H1 (cell line): ENCODE results near the gene WSCD2. TPM values are rescaled to one million over a fixed set of nuclear protein-coding genes. Genes with fewer than 3 reads are reported as not detected.

ENCODE experiments used
- CBX8 ChIP-seq: fragments of 300-800, 300-1000 bp; sonication (generic); IDR thresholded peaks from 2 replicates; pipeline ENCODE4 v1.7.1; 2016; ENCODE audit warnings: low read depth, low read length, borderline replicate concordance
- E2F6 ChIP-seq: IDR thresholded peaks from 2 replicates; pipeline ENCODE4 v1.6.1; 2012; ENCODE audit warnings: inconsistent platforms
- FOSL1 ChIP-seq: IDR thresholded peaks from 2 replicates; pipeline ENCODE4 v1.6.1; 2011; ENCODE audit warnings: mild to moderate bottlenecking, low read depth, low read length, moderate library complexity; ENCODE audit not compliant: insufficient read depth
- MAX ChIP-seq: IDR thresholded peaks from 2 replicates; pipeline ENCODE4 v1.6.1; 2012; ENCODE audit warnings: inconsistent platforms
- TEAD4 ChIP-seq: IDR thresholded peaks from 2 replicates; pipeline ENCODE4 v1.6.1; 2012; ENCODE audit warnings: low read depth, low read length, inconsistent platforms, mixed read lengths
- polyA plus RNA-seq, 7 experiments: library from polyadenylated mRNA; depleted of rRNA in 3 of 7; stranded (reverse) in 5 of 7; unstranded in 2 of 7; fragments of >200 nt in 5 of 7; fragments of 200-250 nt in 2 of 7; gene quantifications; 1 replicate in 5 of 7; 2 replicates in 1 of 7; 4 replicates in 1 of 7; pipeline versions ENCODE4 v1.2.1 to v1.2.3, GENCODE V29; 2011 to 2013; ENCODE audit warnings: missing spikeins in 2 of 7, mixed read lengths in 2 of 7
- total RNA-seq: library from RNA; stranded (reverse); fragmentation: NEBNext Ultra II Directional; extraction: Animal tissue kit (Norgen Biotek cat#: 25700); gene quantifications from 2 replicates; pipeline ENCODE4 v1.2.1, GENCODE V29; 2021

The WSCD2 gene
- total and polyA plus RNA-seq, 2 of the 8 experiments (the other 6 are each of a cell fraction or from before 2014, with no cell fraction given) = 1.3 to 2.2 TPM

GRCh38 chr12:108268397-108268796, 139.3 kb downstream of the WSCD2 start (continued):
- TF ChIP-seq E2F6 (no peak), CBX8 (no peak), MAX (no peak), TEAD4 (no peak), FOSL1 (no peak)
